Measurements from ENCODE around the gene TRMT13.

Gene TRMT13

DNA sequence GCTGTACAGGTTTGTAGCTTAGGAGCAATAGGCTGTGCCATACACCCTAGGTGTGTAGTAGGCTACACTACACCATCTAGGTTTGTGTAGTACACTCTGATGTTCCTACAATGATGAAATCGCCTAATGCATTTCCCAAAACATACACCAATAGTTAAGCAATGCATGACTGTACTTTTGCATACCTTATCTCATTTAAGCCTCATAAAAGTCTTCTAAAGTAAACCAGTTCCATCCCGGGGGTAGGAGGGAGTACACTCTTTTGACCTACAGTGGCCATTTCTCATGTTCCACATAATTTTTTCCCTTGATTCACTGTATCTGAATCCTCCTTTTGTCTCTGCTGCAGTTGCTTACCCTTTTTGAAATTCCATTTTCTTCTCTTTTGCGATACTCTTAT lies 12.2 kb downstream of the TRMT13 start:
- no peak overlapping the region for H2BK15ac ChIP-seq (replicated peaks; ENCODE audit: low read depth)
- H3K4ac ChIP-seq (ENCODE audit: low read depth, low read length) = no peak overlapping the region
- no peak overlapping the region for H2AK5ac ChIP-seq (ENCODE audit: low read length)
- H2BK5ac ChIP-seq (ENCODE audit: low read length) = no peak overlapping the region
- peaks cover 2% of the 10 kb centered on the region for H3K36me3 ChIP-seq (ENCODE audit: control insufficient read depth, insufficient read depth, low read length)
- no peak overlapping the region for H3K23ac ChIP-seq (ENCODE audit: low read length)
- no peak overlapping the region for H2BK120ac ChIP-seq (ENCODE audit: low read depth, low read length)
- no peaks in the 10 kb centered on the region for H3K4me1 ChIP-seq (ENCODE audit: control insufficient read depth, low read depth, low read length)
- no peak overlapping the region for H3K4me2 ChIP-seq (ENCODE audit: low read length)
- H3K27me3 ChIP-seq (ENCODE audit: insufficient read depth, low read length, poor library complexity) = no peaks in the 10 kb centered on the region
- H3K18ac ChIP-seq (ENCODE audit: low read length) = no peak overlapping the region
- H3K79me1 ChIP-seq (ENCODE audit: low read length) = no peaks in the 10 kb centered on the region
- no peak overlapping the region for H3K27ac ChIP-seq (ENCODE audit: low read depth, low read length)
- H3K56ac ChIP-seq (ENCODE audit: low read length) = no peak overlapping the region
- H4K5ac ChIP-seq (ENCODE audit: low read length) = no peak overlapping the region
- no CpG with 5 or more reads among the region's 3 CpGs for WGBS (ENCODE audit: extremely low coverage, insufficient coverage, low lambda C conversion rate)
- H3K79me2 ChIP-seq (ENCODE audit: control insufficient read depth, insufficient read depth, low read length) = no peaks in the 10 kb centered on the region
- no peak overlapping the region for H3K9ac ChIP-seq (ENCODE audit: low read length)
- no peak overlapping the region for H4K8ac ChIP-seq (ENCODE audit: low read depth, low read length)
- H3K4me3 ChIP-seq (ENCODE audit: low read length) = no peak overlapping the region
- DNase-seq = no peak

DNA sequence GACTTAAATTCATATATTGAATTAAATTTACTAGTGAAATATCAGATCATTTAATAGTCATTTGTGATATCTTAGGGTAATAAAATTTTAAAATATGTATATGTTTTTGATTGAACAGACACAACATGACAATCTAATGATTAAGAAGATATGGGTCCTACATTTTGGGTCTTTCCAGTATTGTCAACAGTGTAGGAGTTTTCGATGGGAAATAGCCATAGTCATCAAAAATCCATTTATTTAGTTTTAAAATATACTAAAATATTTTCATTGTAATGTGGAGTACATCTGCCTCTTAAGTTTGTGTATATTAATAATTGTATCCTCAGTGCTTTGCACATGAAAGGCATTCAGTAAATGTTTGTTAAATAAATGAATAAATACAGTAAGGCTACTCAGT lies 14.0 kb downstream of the TRMT13 start:
- H3K18ac ChIP-seq (ENCODE audit: low read length) = no peak overlapping the region
- no peak overlapping the region for H4K5ac ChIP-seq (ENCODE audit: low read length)
- no peak overlapping the region for H3K23ac ChIP-seq (ENCODE audit: low read length)
- H3K9ac ChIP-seq (ENCODE audit: low read length) = no peak overlapping the region
- no peak overlapping the region for H2AK5ac ChIP-seq (ENCODE audit: low read length)
- WGBS (ENCODE audit: extremely low coverage, insufficient coverage, low lambda C conversion rate) = no CpG with 5 or more reads among the region's 1 CpG
- peaks cover 2% of the 10 kb centered on the region for H3K36me3 ChIP-seq (ENCODE audit: control insufficient read depth, insufficient read depth, low read length)
- H3K79me1 ChIP-seq (ENCODE audit: low read length) = no peaks in the 10 kb centered on the region
- no peak for DNase-seq
- no peak overlapping the region for H2BK120ac ChIP-seq (ENCODE audit: low read depth, low read length)
- no peaks in the 10 kb centered on the region for H3K79me2 ChIP-seq (ENCODE audit: control insufficient read depth, insufficient read depth, low read length)
- H2BK15ac ChIP-seq (replicated peaks; ENCODE audit: low read depth) = no peak overlapping the region
- H3K4me1 ChIP-seq (ENCODE audit: control insufficient read depth, low read depth, low read length) = no peaks in the 10 kb centered on the region
- H3K27ac ChIP-seq (ENCODE audit: low read depth, low read length) = no peak overlapping the region
- H3K4ac ChIP-seq (ENCODE audit: low read depth, low read length) = no peak overlapping the region
- H3K27me3 ChIP-seq (ENCODE audit: insufficient read depth, low read length, poor library complexity) = no peaks in the 10 kb centered on the region
- H3K56ac ChIP-seq (ENCODE audit: low read length) = no peak overlapping the region
- no peak overlapping the region for H4K8ac ChIP-seq (ENCODE audit: low read depth, low read length)
- no peak overlapping the region for H2BK5ac ChIP-seq (ENCODE audit: low read length)
- H3K4me3 ChIP-seq (ENCODE audit: low read length) = no peak overlapping the region
- H3K4me2 ChIP-seq (ENCODE audit: low read length) = no peak overlapping the region

DNA sequence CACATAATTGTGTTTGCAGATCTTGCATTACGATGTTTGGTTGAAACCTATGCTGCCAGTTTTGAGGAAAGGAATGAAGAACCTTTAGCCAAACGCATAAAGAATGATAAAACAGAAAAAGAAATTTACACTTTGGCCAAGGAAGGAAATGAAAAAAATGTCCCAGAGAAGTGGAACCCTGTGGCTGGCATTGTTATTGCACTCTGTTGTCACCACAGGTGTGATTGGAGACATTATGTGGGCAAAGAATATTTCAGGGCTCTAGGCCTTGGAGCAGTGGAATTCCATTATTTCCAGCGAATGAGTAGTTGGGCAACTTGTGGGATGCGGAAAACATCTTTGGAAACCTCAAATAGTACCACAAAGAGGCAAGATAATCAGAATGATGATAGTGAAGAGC lies 14.9 kb downstream of the TRMT13 start:
- Histone ChIP-seq H3K36me3 (ENCODE audit: control insufficient read depth, insufficient read depth, low read length) (peaks cover 2% of the 10 kb centered on the region), H3K79me2 (ENCODE audit: control insufficient read depth, insufficient read depth, low read length) (no peaks in the 10 kb centered on the region), H3K4me3 (ENCODE audit: low read length) (no peak overlapping the region), H2BK15ac (replicated peaks; ENCODE audit: low read depth) (no peak overlapping the region), H3K4me1 (ENCODE audit: control insufficient read depth, low read depth, low read length) (no peaks in the 10 kb centered on the region), H3K9ac (ENCODE audit: low read length) (no peak overlapping the region), H4K5ac (ENCODE audit: low read length) (no peak overlapping the region), H2BK5ac (ENCODE audit: low read length) (no peak overlapping the region), H3K79me1 (ENCODE audit: low read length) (no peaks in the 10 kb centered on the region), H3K4ac (ENCODE audit: low read depth, low read length) (no peak overlapping the region), H3K23ac (ENCODE audit: low read length) (no peak overlapping the region), H4K8ac (ENCODE audit: low read depth, low read length) (no peak overlapping the region), H2AK5ac (ENCODE audit: low read length) (no peak overlapping the region), H3K27ac (ENCODE audit: low read depth, low read length) (no peak overlapping the region), H3K18ac (ENCODE audit: low read length) (no peak overlapping the region), H2BK120ac (ENCODE audit: low read depth, low read length) (no peak overlapping the region), H3K56ac (ENCODE audit: low read length) (no peak overlapping the region), H3K27me3 (ENCODE audit: insufficient read depth, low read length, poor library complexity) (no peaks in the 10 kb centered on the region), H3K4me2 (ENCODE audit: low read length) (no peak overlapping the region)
- peak; percentile 16 for DNase-seq
- 100% methylated on average over 1 of the region's 4 CpGs for WGBS (ENCODE audit: extremely low coverage, insufficient coverage, low lambda C conversion rate)

DNA sequence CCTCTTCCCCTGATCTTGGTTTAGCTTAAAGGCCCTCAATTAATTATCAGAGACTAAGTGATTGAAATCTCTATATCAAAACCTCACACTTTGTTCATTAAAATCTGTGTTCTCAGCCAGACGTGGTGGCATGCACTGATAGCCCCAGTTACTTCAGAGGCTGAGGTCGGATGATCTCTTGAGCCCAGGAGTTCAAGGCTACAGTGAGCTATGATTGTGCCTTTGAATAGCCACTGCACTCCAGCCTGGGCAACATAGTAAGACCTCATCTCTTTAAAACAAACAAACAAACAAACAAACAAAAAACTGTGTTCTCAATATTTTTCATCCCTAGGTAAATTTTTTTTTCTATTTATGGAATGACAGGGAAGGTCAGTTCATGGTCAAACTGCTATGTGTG lies 18.7 kb downstream of the TRMT13 start:
- H3K27ac ChIP-seq (ENCODE audit: low read depth, low read length) = no peak overlapping the region
- no peak overlapping the region for H2AK5ac ChIP-seq (ENCODE audit: low read length)
- DNase-seq = no peak
- no peak overlapping the region for H4K5ac ChIP-seq (ENCODE audit: low read length)
- H3K27me3 ChIP-seq (ENCODE audit: insufficient read depth, low read length, poor library complexity) = no peaks in the 10 kb centered on the region
- H3K18ac ChIP-seq (ENCODE audit: low read length) = no peak overlapping the region
- H3K4ac ChIP-seq (ENCODE audit: low read depth, low read length) = no peak overlapping the region
- H4K8ac ChIP-seq (ENCODE audit: low read depth, low read length) = no peak overlapping the region
- H3K4me1 ChIP-seq (ENCODE audit: control insufficient read depth, low read depth, low read length) = no peaks in the 10 kb centered on the region
- H3K4me2 ChIP-seq (ENCODE audit: low read length) = no peak overlapping the region
- H3K9ac ChIP-seq (ENCODE audit: low read length) = no peak overlapping the region
- H3K4me3 ChIP-seq (ENCODE audit: low read length) = no peak overlapping the region
- no peak overlapping the region for H3K56ac ChIP-seq (ENCODE audit: low read length)
- H3K23ac ChIP-seq (ENCODE audit: low read length) = no peak overlapping the region
- H3K79me2 ChIP-seq (ENCODE audit: control insufficient read depth, insufficient read depth, low read length) = no peaks in the 10 kb centered on the region
- no peak overlapping the region for H2BK120ac ChIP-seq (ENCODE audit: low read depth, low read length)
- no CpG with 5 or more reads among the region's 2 CpGs for WGBS (ENCODE audit: extremely low coverage, insufficient coverage, low lambda C conversion rate)
- H2BK15ac ChIP-seq (replicated peaks; ENCODE audit: low read depth) = no peak overlapping the region
- no peak overlapping the region for H2BK5ac ChIP-seq (ENCODE audit: low read length)
- H3K79me1 ChIP-seq (ENCODE audit: low read length) = no peaks in the 10 kb centered on the region
- peaks cover 2% of the 10 kb centered on the region for H3K36me3 ChIP-seq (ENCODE audit: control insufficient read depth, insufficient read depth, low read length)

DNA sequence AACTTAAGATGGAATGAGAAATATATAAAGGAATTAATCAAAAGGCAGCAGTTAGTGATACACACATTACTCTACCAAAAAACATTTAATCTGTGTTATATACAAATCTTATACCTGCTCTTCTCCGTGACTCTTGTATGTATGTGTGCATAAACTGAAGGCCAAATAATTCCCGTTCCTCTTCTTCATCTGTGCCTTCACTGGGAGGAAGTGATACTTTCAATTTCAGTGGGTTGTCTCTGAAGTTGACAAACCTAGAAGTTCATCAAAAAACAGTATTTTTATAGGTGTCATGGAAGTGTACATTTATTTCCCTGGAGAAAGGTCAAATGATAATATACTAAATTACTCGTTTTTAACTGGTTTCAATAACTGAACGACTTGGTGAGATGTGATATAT lies 19.3 kb downstream of the TRMT13 start:
- Histone ChIP-seq H3K4me3 (ENCODE audit: low read length) (no peak overlapping the region), H3K4me2 (ENCODE audit: low read length) (no peak overlapping the region), H2BK15ac (replicated peaks; ENCODE audit: low read depth) (no peak overlapping the region), H3K79me2 (ENCODE audit: control insufficient read depth, insufficient read depth, low read length) (no peaks in the 10 kb centered on the region), H3K56ac (ENCODE audit: low read length) (no peak overlapping the region), H2BK120ac (ENCODE audit: low read depth, low read length) (no peak overlapping the region), H3K9ac (ENCODE audit: low read length) (no peak overlapping the region), H3K18ac (ENCODE audit: low read length) (no peak overlapping the region), H3K27me3 (ENCODE audit: insufficient read depth, low read length, poor library complexity) (no peaks in the 10 kb centered on the region), H4K8ac (ENCODE audit: low read depth, low read length) (no peak overlapping the region), H3K36me3 (ENCODE audit: control insufficient read depth, insufficient read depth, low read length) (peaks cover 2% of the 10 kb centered on the region), H3K79me1 (ENCODE audit: low read length) (no peaks in the 10 kb centered on the region), H2BK5ac (ENCODE audit: low read length) (no peak overlapping the region), H3K27ac (ENCODE audit: low read depth, low read length) (no peak overlapping the region), H2AK5ac (ENCODE audit: low read length) (no peak overlapping the region), H3K4ac (ENCODE audit: low read depth, low read length) (no peak overlapping the region), H4K5ac (ENCODE audit: low read length) (no peak overlapping the region), H3K4me1 (ENCODE audit: control insufficient read depth, low read depth, low read length) (no peaks in the 10 kb centered on the region), H3K23ac (ENCODE audit: low read length) (no peak overlapping the region)
- WGBS (ENCODE audit: extremely low coverage, insufficient coverage, low lambda C conversion rate) = no CpG with 5 or more reads among the region's 4 CpGs
- no peak for DNase-seq

DNA sequence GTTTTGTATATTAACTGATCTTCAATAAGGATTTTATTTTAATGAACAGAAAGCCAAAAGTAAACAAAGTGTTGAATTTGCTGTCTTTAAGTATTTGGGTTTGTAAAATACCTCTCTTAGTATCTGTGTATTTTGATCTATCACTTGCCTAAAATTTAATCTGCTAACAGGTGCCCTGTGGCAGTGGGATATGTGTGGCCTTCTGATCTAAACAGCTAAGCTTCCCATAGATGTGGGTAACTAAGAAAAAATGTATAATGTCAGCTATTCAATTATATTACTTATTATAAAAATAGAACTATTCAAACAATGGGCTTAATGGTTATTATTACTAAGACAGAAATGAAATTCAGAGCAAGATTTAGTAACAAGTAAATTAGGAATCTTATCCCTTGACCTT lies 29.9 kb downstream of the TRMT13 start:
- no peak overlapping the region for H4K8ac ChIP-seq (ENCODE audit: low read depth, low read length)
- no peak for DNase-seq
- no peak overlapping the region for H3K9ac ChIP-seq (ENCODE audit: low read length)
- H3K79me1 ChIP-seq (ENCODE audit: low read length) = no peaks in the 10 kb centered on the region
- no peak overlapping the region for H3K56ac ChIP-seq (ENCODE audit: low read length)
- no peak overlapping the region for H2BK120ac ChIP-seq (ENCODE audit: low read depth, low read length)
- no peak overlapping the region for H3K4me3 ChIP-seq (ENCODE audit: low read length)
- H3K27me3 ChIP-seq (ENCODE audit: insufficient read depth, low read length, poor library complexity) = no peaks in the 10 kb centered on the region
- H3K4me1 ChIP-seq (ENCODE audit: control insufficient read depth, low read depth, low read length) = no peaks in the 10 kb centered on the region
- no peak overlapping the region for H3K18ac ChIP-seq (ENCODE audit: low read length)
- no peak overlapping the region for H3K27ac ChIP-seq (ENCODE audit: low read depth, low read length)
- no peak overlapping the region for H2BK5ac ChIP-seq (ENCODE audit: low read length)
- no peak overlapping the region for H2BK15ac ChIP-seq (replicated peaks; ENCODE audit: low read depth)
- no peak overlapping the region for H4K5ac ChIP-seq (ENCODE audit: low read length)
- H3K23ac ChIP-seq (ENCODE audit: low read length) = no peak overlapping the region
- no peak overlapping the region for H3K4ac ChIP-seq (ENCODE audit: low read depth, low read length)
- H3K4me2 ChIP-seq (ENCODE audit: low read length) = no peak overlapping the region
- no peaks in the 10 kb centered on the region for H3K79me2 ChIP-seq (ENCODE audit: control insufficient read depth, insufficient read depth, low read length)
- H2AK5ac ChIP-seq (ENCODE audit: low read length) = no peak overlapping the region
- no peaks in the 10 kb centered on the region for H3K36me3 ChIP-seq (ENCODE audit: control insufficient read depth, insufficient read depth, low read length)

Measured in mesendoderm (in vitro differentiated cells).